ENCODE measurements around the gene CES4A. TPM values are rescaled to one million over a fixed set of nuclear protein-coding genes. Genes with fewer than 3 reads are reported as not detected.

The CES4A gene
- total and polyA plus RNA-seq, 2 of the 13 experiments (the other 11 are each of a cell fraction or from before 2014, with no cell fraction given), result 0.09 to 0.17 TPM

DNA sequence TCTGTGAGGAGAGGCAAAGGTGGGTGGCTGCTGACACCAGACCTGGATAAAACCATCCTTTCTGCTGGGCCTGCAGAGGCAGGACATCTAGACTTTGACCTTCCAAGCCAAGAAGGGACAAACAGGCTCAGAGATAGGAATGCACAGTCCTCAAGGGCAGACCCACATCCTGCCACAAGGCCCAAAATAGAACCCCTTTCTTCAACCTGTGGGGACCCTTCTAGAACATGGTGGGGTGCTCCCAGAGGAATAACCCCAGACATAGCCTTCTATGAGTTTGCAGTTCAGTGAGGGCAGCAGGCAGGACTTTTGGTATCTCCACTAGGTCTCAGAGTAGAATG lies 36.8 kb downstream of the CES4A start (continued):
- TF ChIP-seq, protein P1, sequence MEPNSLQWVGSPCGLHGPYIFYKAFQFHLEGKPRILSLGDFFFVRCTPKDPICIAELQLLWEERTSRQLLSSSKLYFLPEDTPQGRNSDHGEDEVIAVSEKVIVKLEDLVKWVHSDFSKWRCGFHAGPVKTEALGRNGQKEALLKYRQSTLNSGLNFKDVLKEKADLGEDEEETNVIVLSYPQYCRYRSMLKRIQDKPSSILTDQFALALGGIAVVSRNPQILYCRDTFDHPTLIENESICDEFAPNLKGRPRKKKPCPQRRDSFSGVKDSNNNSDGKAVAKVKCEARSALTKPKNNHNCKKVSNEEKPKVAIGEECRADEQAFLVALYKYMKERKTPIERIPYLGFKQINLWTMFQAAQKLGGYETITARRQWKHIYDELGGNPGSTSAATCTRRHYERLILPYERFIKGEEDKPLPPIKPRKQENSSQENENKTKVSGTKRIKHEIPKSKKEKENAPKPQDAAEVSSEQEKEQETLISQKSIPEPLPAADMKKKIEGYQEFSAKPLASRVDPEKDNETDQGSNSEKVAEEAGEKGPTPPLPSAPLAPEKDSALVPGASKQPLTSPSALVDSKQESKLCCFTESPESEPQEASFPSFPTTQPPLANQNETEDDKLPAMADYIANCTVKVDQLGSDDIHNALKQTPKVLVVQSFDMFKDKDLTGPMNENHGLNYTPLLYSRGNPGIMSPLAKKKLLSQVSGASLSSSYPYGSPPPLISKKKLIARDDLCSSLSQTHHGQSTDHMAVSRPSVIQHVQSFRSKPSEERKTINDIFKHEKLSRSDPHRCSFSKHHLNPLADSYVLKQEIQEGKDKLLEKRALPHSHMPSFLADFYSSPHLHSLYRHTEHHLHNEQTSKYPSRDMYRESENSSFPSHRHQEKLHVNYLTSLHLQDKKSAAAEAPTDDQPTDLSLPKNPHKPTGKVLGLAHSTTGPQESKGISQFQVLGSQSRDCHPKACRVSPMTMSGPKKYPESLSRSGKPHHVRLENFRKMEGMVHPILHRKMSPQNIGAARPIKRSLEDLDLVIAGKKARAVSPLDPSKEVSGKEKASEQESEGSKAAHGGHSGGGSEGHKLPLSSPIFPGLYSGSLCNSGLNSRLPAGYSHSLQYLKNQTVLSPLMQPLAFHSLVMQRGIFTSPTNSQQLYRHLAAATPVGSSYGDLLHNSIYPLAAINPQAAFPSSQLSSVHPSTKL (CRISPR knock-in tag; IDR thresholded peaks at IDR 0.05), result peak; percentile 61
- 0 out of 2 replicates have a peak, but pooled peaks have one; percentile 58 for TF ChIP-seq ZNF878 (CRISPR knock-in tag; IDR thresholded peaks at IDR 0.05)
- TF ChIP-seq, protein P2, sequence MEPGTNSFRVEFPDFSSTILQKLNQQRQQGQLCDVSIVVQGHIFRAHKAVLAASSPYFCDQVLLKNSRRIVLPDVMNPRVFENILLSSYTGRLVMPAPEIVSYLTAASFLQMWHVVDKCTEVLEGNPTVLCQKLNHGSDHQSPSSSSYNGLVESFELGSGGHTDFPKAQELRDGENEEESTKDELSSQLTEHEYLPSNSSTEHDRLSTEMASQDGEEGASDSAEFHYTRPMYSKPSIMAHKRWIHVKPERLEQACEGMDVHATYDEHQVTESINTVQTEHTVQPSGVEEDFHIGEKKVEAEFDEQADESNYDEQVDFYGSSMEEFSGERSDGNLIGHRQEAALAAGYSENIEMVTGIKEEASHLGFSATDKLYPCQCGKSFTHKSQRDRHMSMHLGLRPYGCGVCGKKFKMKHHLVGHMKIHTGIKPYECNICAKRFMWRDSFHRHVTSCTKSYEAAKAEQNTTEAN (CRISPR knock-in tag; conservative IDR thresholded peaks at IDR 0.05), result no peak
- TF ChIP-seq, protein P3, sequence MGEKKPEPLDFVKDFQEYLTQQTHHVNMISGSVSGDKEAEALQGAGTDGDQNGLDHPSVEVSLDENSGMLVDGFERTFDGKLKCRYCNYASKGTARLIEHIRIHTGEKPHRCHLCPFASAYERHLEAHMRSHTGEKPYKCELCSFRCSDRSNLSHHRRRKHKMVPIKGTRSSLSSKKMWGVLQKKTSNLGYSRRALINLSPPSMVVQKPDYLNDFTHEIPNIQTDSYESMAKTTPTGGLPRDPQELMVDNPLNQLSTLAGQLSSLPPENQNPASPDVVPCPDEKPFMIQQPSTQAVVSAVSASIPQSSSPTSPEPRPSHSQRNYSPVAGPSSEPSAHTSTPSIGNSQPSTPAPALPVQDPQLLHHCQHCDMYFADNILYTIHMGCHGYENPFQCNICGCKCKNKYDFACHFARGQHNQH (CRISPR knock-in tag; IDR thresholded peaks at IDR 0.05), result 0 out of 2 replicates have a peak, but pooled peaks have one; percentile 32
- 0 out of 2 replicates have a peak, but pooled peaks have one; percentile 51 for TF ChIP-seq ESRRA (CRISPR knock-in tag; IDR thresholded peaks at IDR 0.05; ENCODE audit: low read depth)
- no peak for TF ChIP-seq GATA4 (IDR thresholded peaks at IDR 0.05; ENCODE audit: borderline replicate concordance, low read depth)
- TF ChIP-seq, protein P4, sequence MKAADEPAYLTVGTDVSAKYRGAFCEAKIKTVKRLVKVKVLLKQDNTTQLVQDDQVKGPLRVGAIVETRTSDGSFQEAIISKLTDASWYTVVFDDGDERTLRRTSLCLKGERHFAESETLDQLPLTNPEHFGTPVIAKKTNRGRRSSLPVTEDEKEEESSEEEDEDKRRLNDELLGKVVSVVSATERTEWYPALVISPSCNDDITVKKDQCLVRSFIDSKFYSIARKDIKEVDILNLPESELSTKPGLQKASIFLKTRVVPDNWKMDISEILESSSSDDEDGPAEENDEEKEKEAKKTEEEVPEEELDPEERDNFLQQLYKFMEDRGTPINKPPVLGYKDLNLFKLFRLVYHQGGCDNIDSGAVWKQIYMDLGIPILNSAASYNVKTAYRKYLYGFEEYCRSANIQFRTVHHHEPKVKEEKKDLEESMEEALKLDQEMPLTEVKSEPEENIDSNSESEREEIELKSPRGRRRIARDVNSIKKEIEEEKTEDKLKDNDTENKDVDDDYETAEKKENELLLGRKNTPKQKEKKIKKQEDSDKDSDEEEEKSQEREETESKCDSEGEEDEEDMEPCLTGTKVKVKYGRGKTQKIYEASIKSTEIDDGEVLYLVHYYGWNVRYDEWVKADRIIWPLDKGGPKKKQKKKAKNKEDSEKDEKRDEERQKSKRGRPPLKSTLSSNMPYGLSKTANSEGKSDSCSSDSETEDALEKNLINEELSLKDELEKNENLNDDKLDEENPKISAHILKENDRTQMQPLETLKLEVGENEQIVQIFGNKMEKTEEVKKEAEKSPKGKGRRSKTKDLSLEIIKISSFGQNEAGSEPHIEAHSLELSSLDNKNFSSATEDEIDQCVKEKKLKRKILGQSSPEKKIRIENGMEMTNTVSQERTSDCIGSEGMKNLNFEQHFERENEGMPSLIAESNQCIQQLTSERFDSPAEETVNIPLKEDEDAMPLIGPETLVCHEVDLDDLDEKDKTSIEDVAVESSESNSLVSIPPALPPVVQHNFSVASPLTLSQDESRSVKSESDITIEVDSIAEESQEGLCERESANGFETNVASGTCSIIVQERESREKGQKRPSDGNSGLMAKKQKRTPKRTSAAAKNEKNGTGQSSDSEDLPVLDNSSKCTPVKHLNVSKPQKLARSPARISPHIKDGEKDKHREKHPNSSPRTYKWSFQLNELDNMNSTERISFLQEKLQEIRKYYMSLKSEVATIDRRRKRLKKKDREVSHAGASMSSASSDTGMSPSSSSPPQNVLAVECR (CRISPR knock-in tag; IDR thresholded peaks at IDR 0.05; ENCODE audit: borderline replicate concordance), result peak; percentile 7; the same call in 1 of the 2 replicates
- TF ChIP-seq MIXL1 (CRISPR knock-in tag; IDR thresholded peaks at IDR 0.05), result 0 out of 2 replicates have a peak, but pooled peaks have one; percentile 22
- TF ChIP-seq ZNF264 (CRISPR knock-in tag; IDR thresholded peaks at IDR 0.05), result 0 out of 2 replicates have a peak, but pooled peaks have one; percentile 30
- TF ChIP-seq ZNF616 (CRISPR knock-in tag; IDR thresholded peaks at IDR 0.05; ENCODE audit: low read depth), result no peak
- TF ChIP-seq ZNF598 (CRISPR knock-in tag; IDR thresholded peaks at IDR 0.05; ENCODE audit: borderline replicate concordance), result no peak
- TF ChIP-seq, protein P5, sequence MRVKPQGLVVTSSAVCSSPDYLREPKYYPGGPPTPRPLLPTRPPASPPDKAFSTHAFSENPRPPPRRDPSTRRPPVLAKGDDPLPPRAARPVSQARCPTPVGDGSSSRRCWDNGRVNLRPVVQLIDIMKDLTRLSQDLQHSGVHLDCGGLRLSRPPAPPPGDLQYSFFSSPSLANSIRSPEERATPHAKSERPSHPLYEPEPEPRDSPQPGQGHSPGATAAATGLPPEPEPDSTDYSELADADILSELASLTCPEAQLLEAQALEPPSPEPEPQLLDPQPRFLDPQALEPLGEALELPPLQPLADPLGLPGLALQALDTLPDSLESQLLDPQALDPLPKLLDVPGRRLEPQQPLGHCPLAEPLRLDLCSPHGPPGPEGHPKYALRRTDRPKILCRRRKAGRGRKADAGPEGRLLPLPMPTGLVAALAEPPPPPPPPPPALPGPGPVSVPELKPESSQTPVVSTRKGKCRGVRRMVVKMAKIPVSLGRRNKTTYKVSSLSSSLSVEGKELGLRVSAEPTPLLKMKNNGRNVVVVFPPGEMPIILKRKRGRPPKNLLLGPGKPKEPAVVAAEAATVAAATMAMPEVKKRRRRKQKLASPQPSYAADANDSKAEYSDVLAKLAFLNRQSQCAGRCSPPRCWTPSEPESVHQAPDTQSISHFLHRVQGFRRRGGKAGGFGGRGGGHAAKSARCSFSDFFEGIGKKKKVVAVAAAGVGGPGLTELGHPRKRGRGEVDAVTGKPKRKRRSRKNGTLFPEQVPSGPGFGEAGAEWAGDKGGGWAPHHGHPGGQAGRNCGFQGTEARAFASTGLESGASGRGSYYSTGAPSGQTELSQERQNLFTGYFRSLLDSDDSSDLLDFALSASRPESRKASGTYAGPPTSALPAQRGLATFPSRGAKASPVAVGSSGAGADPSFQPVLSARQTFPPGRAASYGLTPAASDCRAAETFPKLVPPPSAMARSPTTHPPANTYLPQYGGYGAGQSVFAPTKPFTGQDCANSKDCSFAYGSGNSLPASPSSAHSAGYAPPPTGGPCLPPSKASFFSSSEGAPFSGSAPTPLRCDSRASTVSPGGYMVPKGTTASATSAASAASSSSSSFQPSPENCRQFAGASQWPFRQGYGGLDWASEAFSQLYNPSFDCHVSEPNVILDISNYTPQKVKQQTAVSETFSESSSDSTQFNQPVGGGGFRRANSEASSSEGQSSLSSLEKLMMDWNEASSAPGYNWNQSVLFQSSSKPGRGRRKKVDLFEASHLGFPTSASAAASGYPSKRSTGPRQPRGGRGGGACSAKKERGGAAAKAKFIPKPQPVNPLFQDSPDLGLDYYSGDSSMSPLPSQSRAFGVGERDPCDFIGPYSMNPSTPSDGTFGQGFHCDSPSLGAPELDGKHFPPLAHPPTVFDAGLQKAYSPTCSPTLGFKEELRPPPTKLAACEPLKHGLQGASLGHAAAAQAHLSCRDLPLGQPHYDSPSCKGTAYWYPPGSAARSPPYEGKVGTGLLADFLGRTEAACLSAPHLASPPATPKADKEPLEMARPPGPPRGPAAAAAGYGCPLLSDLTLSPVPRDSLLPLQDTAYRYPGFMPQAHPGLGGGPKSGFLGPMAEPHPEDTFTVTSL (CRISPR knock-in tag; IDR thresholded peaks at IDR 0.05; ENCODE audit: borderline replicate concordance), result 0 out of 2 replicates have a peak, but pooled peaks have one; percentile 34
- TF ChIP-seq HMG20B (CRISPR knock-in tag; conservative IDR thresholded peaks at IDR 0.05), result 0 out of 2 replicates have a peak, but pooled peaks have one; percentile 12
